KOPT-K1 (cell line): ENCODE measurements around the gene BORCS8.

Experiments used
- H3K27ac ChIP-seq: fragments of 200-600 bp; sonication (generic); 2 replicates; pipeline ENCODE4 v1.5.1; 2016; ENCODE audit warnings: antibody characterized with exemption, mild to moderate bottlenecking, low read depth, low read length; ENCODE audit not compliant: poor library complexity, severe bottlenecking
- H3K36me3 ChIP-seq: fragments of 200-600 bp; sonication (generic); 2 replicates; pipeline ENCODE4 v1.5.1; 2017; ENCODE audit warnings: antibody characterized with exemption, mild to moderate bottlenecking, low read length, moderate library complexity; ENCODE audit not compliant: insufficient read depth
- H3K9me3 ChIP-seq: fragments of 200-600 bp; sonication (generic); 2 replicates; pipeline ENCODE4 v1.5.1; 2017; ENCODE audit warnings: antibody characterized with exemption, low read length, mild to moderate bottlenecking; ENCODE audit not compliant: insufficient read depth, poor library complexity, severe bottlenecking

The BORCS8 gene

GRCh38 chr19:19192078-19192882 is at the start of gene BORCS8, which contains the start of gene RFXANK:
TSS of gene BORCS8 (minus strand) at chr19:19192152. CDS start at chr19:19192117, 35 bp downstream.
TSS of gene RFXANK (plus strand) at chr19:19192258. CDS start at chr19:19193947, 1,689 bp downstream.
- Histone ChIP-seq H3K9me3 (no peaks in the 10 kb centered on the region), H3K36me3 (peaks cover 8% of the 10 kb centered on the region), H3K27ac (peak within 1 kb of the TSS; percentile 97)

DNA sequence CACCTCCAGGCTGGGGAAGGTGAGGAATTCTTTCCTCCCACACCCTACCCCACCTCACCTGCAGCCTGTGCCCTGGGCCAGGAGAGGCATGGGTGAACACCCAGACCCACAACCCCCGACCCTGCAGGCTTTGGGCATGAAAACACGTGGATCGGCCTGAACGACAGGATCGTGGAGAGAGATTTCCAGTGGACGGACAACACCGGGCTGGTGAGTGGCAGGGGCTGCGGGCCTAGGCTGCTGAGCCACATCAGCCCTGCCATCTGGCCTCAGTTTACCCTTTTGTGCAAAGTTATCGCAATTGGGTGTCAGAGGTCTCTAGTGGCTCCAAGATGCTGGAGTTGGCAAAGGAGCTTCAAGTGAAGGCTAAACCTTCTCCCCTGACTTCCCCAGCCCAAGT is 48.5 kb upstream of the BORCS8 start:
- Histone ChIP-seq H3K27ac (no peak overlapping the region), H3K9me3 (peaks cover 7% of the 10 kb centered on the region), H3K36me3 (no peaks in the 10 kb centered on the region)

- H3K9me3 ChIP-seq: peaks cover 12% of the 10 kb centered on the region
- no peaks in the 10 kb centered on the region for H3K36me3 ChIP-seq
- no peak overlapping the region for H3K27ac ChIP-seq
Measured at GRCh38 chr19:19239675-19240074, 47.7 kb upstream of the BORCS8 start.

DNA sequence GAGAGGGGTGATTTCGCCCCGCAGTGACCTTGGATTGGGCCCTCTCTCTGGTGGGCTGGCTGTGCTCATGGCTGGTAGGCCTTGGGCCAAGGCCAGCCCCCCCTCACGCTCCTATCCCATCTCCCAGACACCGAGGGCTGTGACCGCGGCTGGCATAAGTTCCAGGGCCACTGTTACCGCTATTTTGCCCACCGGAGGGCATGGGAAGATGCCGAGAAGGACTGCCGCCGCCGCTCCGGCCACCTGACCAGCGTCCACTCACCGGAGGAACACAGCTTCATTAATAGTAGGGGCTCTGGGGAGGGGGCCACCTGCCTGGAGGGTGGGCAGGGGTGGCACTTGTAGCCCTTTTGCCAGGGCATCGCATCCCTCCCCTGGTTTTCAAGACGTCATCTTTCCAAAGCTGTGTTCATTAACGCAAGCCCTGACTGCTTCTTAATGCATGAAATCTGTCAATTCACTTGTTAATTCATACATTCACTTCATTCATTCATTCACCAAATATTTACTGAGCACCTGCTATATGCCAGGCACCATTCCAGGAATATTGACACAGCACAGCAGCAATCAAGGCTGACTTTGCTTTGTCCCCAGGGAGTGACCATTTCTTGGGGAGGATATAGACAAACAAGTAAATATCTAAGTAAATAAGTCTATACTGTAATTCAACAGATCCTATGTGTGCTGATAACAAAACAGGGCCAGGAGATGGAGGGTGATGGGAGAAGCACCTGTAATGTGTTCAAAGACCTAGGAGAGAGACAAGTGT is 46.4 kb upstream of the BORCS8 start:
- H3K27ac ChIP-seq: no peak overlapping the region
- H3K9me3 ChIP-seq: peaks cover 24% of the 10 kb centered on the region
- no peaks in the 10 kb centered on the region for H3K36me3 ChIP-seq

- Histone ChIP-seq H3K27ac (no peak overlapping the region), H3K9me3 (peaks cover 24% of the 10 kb centered on the region), H3K36me3 (no peaks in the 10 kb centered on the region)
Measured at GRCh38 chr19:19236173-19236572, 44.2 kb upstream of the BORCS8 start.

DNA sequence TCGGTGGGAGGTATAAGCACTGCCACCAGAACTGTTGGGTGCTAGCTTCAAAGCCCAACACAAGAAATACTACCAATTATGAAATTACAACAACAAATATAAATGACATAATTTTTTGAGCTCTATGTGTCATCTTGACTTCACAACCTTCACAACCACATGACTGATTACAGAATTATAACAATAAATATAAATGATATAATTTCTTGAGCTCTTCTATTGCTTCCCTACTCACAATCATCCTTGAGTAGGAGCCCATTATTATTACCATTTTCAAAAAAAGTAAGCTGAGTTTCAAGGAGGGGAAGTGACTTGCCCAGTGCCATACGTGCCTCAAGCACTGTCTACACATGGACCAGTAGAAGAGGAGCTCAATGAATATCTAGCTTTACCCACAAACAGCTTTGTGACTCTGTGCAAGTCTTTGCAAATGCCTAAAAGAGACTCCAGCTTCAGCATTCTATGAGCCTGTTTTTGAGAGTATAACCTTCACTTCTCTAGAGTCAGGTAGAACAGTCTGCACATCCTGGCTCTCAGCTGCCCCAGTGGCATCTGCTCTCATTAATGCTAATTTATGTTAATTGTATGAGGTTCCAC is 42.4 kb upstream of the BORCS8 start:
- H3K27ac ChIP-seq: no peak overlapping the region
- H3K36me3 ChIP-seq: no peaks in the 10 kb centered on the region
- H3K9me3 ChIP-seq: peaks cover 24% of the 10 kb centered on the region

- no peaks in the 10 kb centered on the region for H3K36me3 ChIP-seq
- H3K27ac ChIP-seq: no peak overlapping the region
- H3K9me3 ChIP-seq: peaks cover 24% of the 10 kb centered on the region
Measured at GRCh38 chr19:19232261-19232721, 40.3 kb upstream of the BORCS8 start.

- no peak overlapping the region for H3K27ac ChIP-seq
Measured at GRCh38 chr19:19230999-19231398, 39.0 kb upstream of the BORCS8 start.

GRCh38 chr19:19229701-19230100 is 37.7 kb upstream of the BORCS8 start:
- no peaks in the 10 kb centered on the region for H3K36me3 ChIP-seq
- H3K9me3 ChIP-seq: peaks cover 13% of the 10 kb centered on the region
- no peak overlapping the region for H3K27ac ChIP-seq

More at GRCh38 chr19:19230999-19231398, 39.0 kb upstream of the BORCS8 start:
- Histone ChIP-seq H3K36me3 (no peaks in the 10 kb centered on the region), H3K9me3 (peaks cover 22% of the 10 kb centered on the region)

- Histone ChIP-seq H3K36me3 (no peaks in the 10 kb centered on the region), H3K9me3 (no peaks in the 10 kb centered on the region), H3K27ac (no peak overlapping the region)
Measured at GRCh38 chr19:19227217-19227616, 35.3 kb upstream of the BORCS8 start.

- H3K9me3 ChIP-seq: no peaks in the 10 kb centered on the region
- no peaks in the 10 kb centered on the region for H3K36me3 ChIP-seq
- no peak overlapping the region for H3K27ac ChIP-seq
Measured at GRCh38 chr19:19226663-19227062, 34.7 kb upstream of the BORCS8 start.

DNA sequence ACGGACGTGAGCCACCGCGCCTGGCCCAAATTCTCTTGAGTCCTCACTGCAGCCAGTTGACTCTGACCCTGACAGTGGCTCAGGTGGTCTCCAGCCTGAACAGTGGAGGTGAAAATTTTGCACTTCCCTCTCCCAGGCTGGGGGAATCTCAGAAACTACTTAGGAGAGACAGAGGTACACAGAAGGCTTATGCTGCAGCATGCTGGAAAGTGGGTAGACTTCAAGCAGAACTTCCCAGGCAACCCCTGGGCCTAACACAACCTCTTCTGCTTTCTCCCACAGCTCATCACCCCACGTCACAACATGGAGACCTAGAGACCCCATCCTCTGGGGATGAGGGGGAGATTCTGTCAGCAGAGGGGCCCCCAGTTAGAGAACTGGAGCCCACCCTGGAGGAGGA is 34.3 kb upstream of the BORCS8 start:
- Histone ChIP-seq H3K9me3 (no peaks in the 10 kb centered on the region), H3K27ac (no peak overlapping the region), H3K36me3 (no peaks in the 10 kb centered on the region)

- Histone ChIP-seq H3K27ac (no peak overlapping the region), H3K36me3 (no peaks in the 10 kb centered on the region), H3K9me3 (no peaks in the 10 kb centered on the region)
Measured at GRCh38 chr19:19224852-19225494, 33.0 kb upstream of the BORCS8 start.

GRCh38 chr19:19224150-19224851 is 32.3 kb upstream of the BORCS8 start:
- no peak overlapping the region for H3K27ac ChIP-seq
- H3K36me3 ChIP-seq: no peaks in the 10 kb centered on the region

More at GRCh38 chr19:19224150-19224851, 32.3 kb upstream of the BORCS8 start:
- no peaks in the 10 kb centered on the region for H3K9me3 ChIP-seq
